ENCODE results near the gene COL9A3. TPM values are rescaled to one million over a fixed set of nuclear protein-coding genes. Genes with fewer than 3 reads are reported as not detected.

COL9A3 gene
- total and polyA plus RNA-seq, 8 donors: 2.3 to 107 (median 56.2) TPM

DNA sequence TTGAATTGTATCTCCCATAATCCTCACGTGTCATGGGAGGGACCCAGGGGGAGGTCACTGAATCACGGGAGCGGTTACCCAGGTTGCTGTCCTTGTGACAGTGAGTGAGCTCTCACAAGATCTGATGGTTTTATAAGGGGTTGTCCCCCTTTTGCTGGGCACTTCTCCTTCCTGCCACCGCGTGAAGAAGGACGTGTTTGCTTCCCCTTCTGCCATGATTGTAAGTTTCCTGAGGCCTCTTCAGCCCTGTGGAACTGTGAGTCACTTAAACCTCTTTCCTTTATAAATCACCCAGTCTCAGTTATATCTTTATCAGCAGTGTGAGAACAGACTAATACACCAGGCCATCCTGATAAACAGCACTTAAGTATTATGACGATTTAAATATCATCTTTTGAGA lies 29.5 kb upstream of the COL9A3 start:
- ATAC-seq: no peak
- peaks cover 0 to 45% of the 10 kb centered on the region in 2 donors for H3K4me1 ChIP-seq
- intact Hi-C loops (cut with DNase I): no loop called here
- peaks cover 0 to 11% of the 10 kb centered on the region in 2 donors for H3K27me3 ChIP-seq
- peak overlapping the region in 1 of 2 donors; percentile 82 for H3K27ac ChIP-seq
- H3K9me3 ChIP-seq: no peaks in the 10 kb centered on the region
- TF ChIP-seq, protein P1, sequence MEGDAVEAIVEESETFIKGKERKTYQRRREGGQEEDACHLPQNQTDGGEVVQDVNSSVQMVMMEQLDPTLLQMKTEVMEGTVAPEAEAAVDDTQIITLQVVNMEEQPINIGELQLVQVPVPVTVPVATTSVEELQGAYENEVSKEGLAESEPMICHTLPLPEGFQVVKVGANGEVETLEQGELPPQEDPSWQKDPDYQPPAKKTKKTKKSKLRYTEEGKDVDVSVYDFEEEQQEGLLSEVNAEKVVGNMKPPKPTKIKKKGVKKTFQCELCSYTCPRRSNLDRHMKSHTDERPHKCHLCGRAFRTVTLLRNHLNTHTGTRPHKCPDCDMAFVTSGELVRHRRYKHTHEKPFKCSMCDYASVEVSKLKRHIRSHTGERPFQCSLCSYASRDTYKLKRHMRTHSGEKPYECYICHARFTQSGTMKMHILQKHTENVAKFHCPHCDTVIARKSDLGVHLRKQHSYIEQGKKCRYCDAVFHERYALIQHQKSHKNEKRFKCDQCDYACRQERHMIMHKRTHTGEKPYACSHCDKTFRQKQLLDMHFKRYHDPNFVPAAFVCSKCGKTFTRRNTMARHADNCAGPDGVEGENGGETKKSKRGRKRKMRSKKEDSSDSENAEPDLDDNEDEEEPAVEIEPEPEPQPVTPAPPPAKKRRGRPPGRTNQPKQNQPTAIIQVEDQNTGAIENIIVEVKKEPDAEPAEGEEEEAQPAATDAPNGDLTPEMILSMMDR (IDR thresholded peaks at IDR 0.05): no peak
- no peak for DNase-seq
- no peaks in the 10 kb centered on the region for H3K36me3 ChIP-seq
- H3K4me3 ChIP-seq: no peak overlapping the region

DNA sequence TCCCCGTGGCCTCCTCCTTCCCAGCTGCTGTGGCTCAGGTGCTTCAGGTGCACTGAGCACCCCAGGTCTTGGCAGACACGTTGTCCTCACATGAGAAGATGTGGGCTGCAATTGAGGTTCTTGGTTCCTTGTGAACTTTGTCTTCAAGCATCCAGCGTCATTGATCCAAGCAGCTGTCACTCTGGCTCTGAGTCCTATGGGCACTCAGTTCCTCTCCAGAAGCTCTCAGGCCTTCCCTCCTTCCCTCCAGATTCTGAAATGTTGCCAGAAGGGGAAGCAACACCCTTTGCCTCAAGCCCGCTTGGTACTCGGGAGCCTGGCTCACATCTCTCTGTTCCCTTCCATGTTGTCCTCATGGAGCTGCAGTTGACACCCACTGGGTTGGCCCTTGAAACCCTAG lies 29.0 kb upstream of the COL9A3 start:
- ATAC-seq: no peak
- intact Hi-C loops (cut with DNase I): no loop called here
- peaks cover 0 to 42% of the 10 kb centered on the region in 2 donors for H3K4me1 ChIP-seq
- TF ChIP-seq, protein P1 (IDR thresholded peaks at IDR 0.05): no peak
- H3K27me3 ChIP-seq: peaks cover 0 to 11% of the 10 kb centered on the region in 2 donors
- H3K9me3 ChIP-seq: no peaks in the 10 kb centered on the region
- no peak for DNase-seq
- peak overlapping the region in 1 of 2 donors; percentile 82 for H3K27ac ChIP-seq
- H3K36me3 ChIP-seq: no peaks in the 10 kb centered on the region
- no peak overlapping the region for H3K4me3 ChIP-seq

DNA sequence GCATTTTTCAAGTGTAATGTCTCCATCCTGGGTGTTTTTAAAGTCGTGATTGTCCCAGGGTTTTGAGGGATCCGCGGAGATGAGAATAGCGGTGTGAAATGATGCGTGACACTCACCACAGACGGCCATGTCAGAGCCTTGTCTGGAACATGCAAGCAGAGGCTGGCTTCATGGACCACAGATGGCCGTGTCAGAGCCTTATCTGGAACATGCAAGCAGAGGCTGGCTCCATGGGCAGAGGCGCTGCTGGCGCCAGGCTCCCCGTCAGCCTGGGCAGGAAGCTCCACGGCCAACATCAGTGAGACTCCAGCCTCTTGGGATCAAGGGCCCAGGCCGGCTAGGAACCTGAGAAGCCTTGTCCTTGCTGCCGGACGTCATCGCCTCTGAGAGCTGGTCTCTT lies 28.2 kb upstream of the COL9A3 start:
- DNase-seq (no peak), ATAC-seq (no peak)
- TF ChIP-seq, protein P1 (IDR thresholded peaks at IDR 0.05): no peak
- Histone ChIP-seq H3K27me3 (peaks cover 0 to 11% of the 10 kb centered on the region in 2 donors), H3K4me1 (peaks cover 0 to 41% of the 10 kb centered on the region in 2 donors), H3K4me3 (no peak overlapping the region), H3K9me3 (no peaks in the 10 kb centered on the region), H3K36me3 (no peaks in the 10 kb centered on the region), H3K27ac (peak overlapping the region in 1 of 2 donors; percentile 82)
- intact Hi-C loops (cut with DNase I): no loop called here

- TF ChIP-seq, protein P1 (IDR thresholded peaks at IDR 0.05): no peak
- ATAC-seq (no peak), DNase-seq (no peak)
- Histone ChIP-seq H3K27me3 (peaks cover 0 to 11% of the 10 kb centered on the region in 2 donors), H3K4me3 (no peak overlapping the region), H3K36me3 (no peaks in the 10 kb centered on the region), H3K9me3 (no peaks in the 10 kb centered on the region), H3K27ac (no peak overlapping the region), H3K4me1 (peaks cover 0 to 52% of the 10 kb centered on the region in 2 donors)
- intact Hi-C loops (cut with DNase I): loop anchor here in 1 of 2 donors (5.0 kb wide), 1 partner anchor 123 kb away; no protein-coding TSS in a partner anchor
These were observed 26.8 kb upstream of the COL9A3 start for GRCh38 chr20:62790075-62790474.

GRCh38 chr20:62791301-62792181 lies 25.3 kb upstream of the COL9A3 start:
- intact Hi-C loops (cut with DNase I): loop anchor here in 1 of 2 donors (5.0 kb wide), 1 partner anchor 124 kb away; no protein-coding TSS in a partner anchor
- DNase-seq: peak in 3 of 4 donors; percentile 78 to 92 (median 78)
- Histone ChIP-seq H3K27me3 (no peaks in the 10 kb centered on the region), H3K4me3 (no peak overlapping the region), H3K4me1 (peaks cover 0 to 52% of the 10 kb centered on the region in 2 donors), H3K36me3 (no peaks in the 10 kb centered on the region), H3K27ac (no peak overlapping the region), H3K9me3 (no peaks in the 10 kb centered on the region)
- ATAC-seq: peak; percentile 29
- TF ChIP-seq, protein P1 (IDR thresholded peaks at IDR 0.05): peak; percentile 76 to 94
